DOHH2 (cell line): Measurements from ENCODE around the gene SRGAP3.

Experiments used
- H3F3A ChIP-seq: fragments of 200-600 bp; sonication (generic), shearing (Covaris generic); 2 replicates; pipeline ENCODE4 v1.6.0; 2016; ENCODE audit warnings: antibody characterized with exemption, mild to moderate bottlenecking; ENCODE audit not compliant: control insufficient read depth, insufficient read depth
- H3K27ac ChIP-seq: fragments of 200-600 bp; sonication (generic); 2 replicates; pipeline ENCODE4 v1.5.1; 2014; ENCODE audit warnings: low read depth, mild to moderate bottlenecking, low read length, moderate library complexity
- H3K27me3 ChIP-seq: fragments of 200-600 bp; sonication (generic); 2 replicates; pipeline ENCODE4 v1.6.1; 2014; ENCODE audit warnings: mild to moderate bottlenecking, low read length, mixed read lengths; ENCODE audit not compliant: control insufficient read depth
- H3K36me3 ChIP-seq: fragments of 200-600 bp; sonication (generic); 2 replicates; pipeline ENCODE4 v1.6.1; 2014; ENCODE audit warnings: mild to moderate bottlenecking, low read length, moderate library complexity, mixed read lengths; ENCODE audit not compliant: control insufficient read depth
- H3K4me1 ChIP-seq: fragments of 200-600 bp; sonication (generic); 2 replicates; pipeline ENCODE4 v1.6.1; 2014; ENCODE audit warnings: mild to moderate bottlenecking, low read length, mixed read lengths; ENCODE audit not compliant: control insufficient read depth
- H3K4me2 ChIP-seq: fragments of 200-600 bp; sonication (generic); 2 replicates; pipeline ENCODE4 v1.6.0; 2014; ENCODE audit warnings: mild to moderate bottlenecking, low read length, moderate library complexity
- H3K4me3 ChIP-seq: fragments of 200-600 bp; sonication (generic); 2 replicates; pipeline ENCODE4 v1.5.1; 2014; ENCODE audit warnings: mild to moderate bottlenecking, low read length, mixed read lengths
- H3K79me2 ChIP-seq: fragments of 200-600 bp; sonication (generic); 2 replicates; pipeline ENCODE4 v1.6.1; 2014; ENCODE audit warnings: mild to moderate bottlenecking, low read length, mixed read lengths; ENCODE audit not compliant: control insufficient read depth
- H3K9me2 ChIP-seq: fragments of 200-600 bp; sonication (generic); replicated peaks from 2 replicates; pipeline ENCODE4 v1.6.1; 2014; ENCODE audit warnings: mild to moderate bottlenecking, low read length, mixed read lengths; ENCODE audit not compliant: control insufficient read depth
- H3K9me3 ChIP-seq: fragments of 200-600 bp; sonication (generic); 2 replicates; pipeline ENCODE4 v1.6.1; 2014; ENCODE audit warnings: antibody characterized with exemption, low read length, mixed read lengths; ENCODE audit not compliant: control insufficient read depth, insufficient read depth
- H4K20me1 ChIP-seq: fragments of 200-600 bp; sonication (generic); 2 replicates; pipeline ENCODE4 v1.6.0; 2014; ENCODE audit warnings: low read depth, mild to moderate bottlenecking, antibody characterized with exemption, low read length, moderate library complexity; ENCODE audit not compliant: control insufficient read depth, insufficient read depth
- CTCF ChIP-seq: fragments of 200-600 bp; sonication (generic); IDR thresholded peaks from one replicate; pipeline ENCODE4 v1.5.1; 2014; ENCODE audit warnings: antibody characterized with exemption, mild to moderate bottlenecking, low read depth, low read length; ENCODE audit not compliant: poor library complexity, severe bottlenecking
- EZH2phosphoT487 ChIP-seq: fragments of 200-600 bp; sonication (generic); IDR thresholded peaks from 2 replicates; pipeline ENCODE4 v1.6.1; 2017; ENCODE audit warnings: borderline replicate concordance, mild to moderate bottlenecking, antibody characterized with exemption, low read length, moderate library complexity, mixed read lengths

The SRGAP3 gene

GRCh38 chr3:9194509-9195184 lies 54.8 kb downstream of the SRGAP3 start:
- no peaks in the 10 kb centered on the region for H3K9me2 ChIP-seq
- H4K20me1 ChIP-seq, result no peaks in the 10 kb centered on the region
- no peak overlapping the region for H3K27ac ChIP-seq
- no peak for TF ChIP-seq EZH2phosphoT487
- no peaks in the 10 kb centered on the region for H3K4me1 ChIP-seq
- no peaks in the 10 kb centered on the region for H3K9me3 ChIP-seq
- no peak overlapping the region for H3K4me3 ChIP-seq
- no peak overlapping the region for H3K4me2 ChIP-seq
- no peaks in the 10 kb centered on the region for H3K79me2 ChIP-seq
- H3K36me3 ChIP-seq, result no peaks in the 10 kb centered on the region
- peaks cover 3% of the 10 kb centered on the region; the same call in 1 of the 2 replicates for H3K27me3 ChIP-seq
- no peaks in the 10 kb centered on the region for H3F3A ChIP-seq

GRCh38 chr3:9193633-9194195 lies 55.7 kb downstream of the SRGAP3 start:
- H3K36me3 ChIP-seq, result no peaks in the 10 kb centered on the region
- H3K4me2 ChIP-seq, result no peak overlapping the region
- H4K20me1 ChIP-seq, result no peaks in the 10 kb centered on the region
- H3K4me3 ChIP-seq, result no peak overlapping the region
- H3K4me1 ChIP-seq, result no peaks in the 10 kb centered on the region
- no peaks in the 10 kb centered on the region for H3K9me2 ChIP-seq
- H3F3A ChIP-seq, result no peaks in the 10 kb centered on the region
- no peaks in the 10 kb centered on the region for H3K9me3 ChIP-seq
- H3K27ac ChIP-seq, result no peak overlapping the region
- peaks cover 12% of the 10 kb centered on the region for H3K27me3 ChIP-seq
- no peaks in the 10 kb centered on the region for H3K79me2 ChIP-seq
- TF ChIP-seq CTCF, result no peak
- TF ChIP-seq EZH2phosphoT487, result no peak

GRCh38 chr3:9193211-9193610 lies 56.2 kb downstream of the SRGAP3 start:
- no peaks in the 10 kb centered on the region for H3K9me3 ChIP-seq
- no peak overlapping the region for H3K27ac ChIP-seq
- no peaks in the 10 kb centered on the region for H4K20me1 ChIP-seq
- no peaks in the 10 kb centered on the region for H3K4me1 ChIP-seq
- H3K79me2 ChIP-seq, result no peaks in the 10 kb centered on the region
- H3K4me2 ChIP-seq, result no peak overlapping the region
- H3K9me2 ChIP-seq, result no peaks in the 10 kb centered on the region
- H3K4me3 ChIP-seq, result no peak overlapping the region
- no peaks in the 10 kb centered on the region for H3F3A ChIP-seq
- H3K36me3 ChIP-seq, result no peaks in the 10 kb centered on the region
- no peak for TF ChIP-seq CTCF
- no peak for TF ChIP-seq EZH2phosphoT487
- peaks cover 10% of the 10 kb centered on the region for H3K27me3 ChIP-seq
